MM.1S (cell line): Measurements from ENCODE around the gene AMOTL2.

ENCODE experiments used
- EZH2 ChIP-seq: fragments of 300-600 bp; sonication (generic); optimal IDR thresholded peaks from 2 replicates; pipeline ENCODE3; 2017; ENCODE audit warnings: low read depth, mild to moderate bottlenecking, antibody characterized with exemption, low read length, mixed read lengths
- TF ChIP-seq, protein P1 (sequence below): fragments of 300-600 bp; sonication (generic); IDR thresholded peaks from 2 replicates; pipeline ENCODE4 v1.5.1; 2016; ENCODE audit warnings: antibody characterized with exemption, low read length, mixed read lengths

DNA sequence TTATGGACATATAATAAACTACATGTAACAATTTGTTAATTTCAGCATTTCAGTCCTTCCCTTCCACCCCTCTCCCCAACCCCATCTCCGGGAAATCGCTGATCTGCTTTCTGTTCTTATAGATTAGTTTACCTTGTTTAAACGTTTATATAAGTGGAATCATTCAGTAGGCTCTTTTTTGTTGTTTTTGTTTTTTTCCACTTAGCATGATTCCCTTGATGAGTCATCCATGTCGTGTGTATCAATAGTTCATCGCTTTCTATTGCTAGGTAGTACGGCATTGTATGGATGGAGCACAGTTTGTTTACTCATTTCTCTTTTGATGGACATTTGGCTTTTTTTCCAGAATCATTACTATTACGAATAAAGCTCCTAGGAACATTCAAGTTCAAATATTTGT is 23.5 kb upstream of the AMOTL2 start:
- TF ChIP-seq, protein P1, sequence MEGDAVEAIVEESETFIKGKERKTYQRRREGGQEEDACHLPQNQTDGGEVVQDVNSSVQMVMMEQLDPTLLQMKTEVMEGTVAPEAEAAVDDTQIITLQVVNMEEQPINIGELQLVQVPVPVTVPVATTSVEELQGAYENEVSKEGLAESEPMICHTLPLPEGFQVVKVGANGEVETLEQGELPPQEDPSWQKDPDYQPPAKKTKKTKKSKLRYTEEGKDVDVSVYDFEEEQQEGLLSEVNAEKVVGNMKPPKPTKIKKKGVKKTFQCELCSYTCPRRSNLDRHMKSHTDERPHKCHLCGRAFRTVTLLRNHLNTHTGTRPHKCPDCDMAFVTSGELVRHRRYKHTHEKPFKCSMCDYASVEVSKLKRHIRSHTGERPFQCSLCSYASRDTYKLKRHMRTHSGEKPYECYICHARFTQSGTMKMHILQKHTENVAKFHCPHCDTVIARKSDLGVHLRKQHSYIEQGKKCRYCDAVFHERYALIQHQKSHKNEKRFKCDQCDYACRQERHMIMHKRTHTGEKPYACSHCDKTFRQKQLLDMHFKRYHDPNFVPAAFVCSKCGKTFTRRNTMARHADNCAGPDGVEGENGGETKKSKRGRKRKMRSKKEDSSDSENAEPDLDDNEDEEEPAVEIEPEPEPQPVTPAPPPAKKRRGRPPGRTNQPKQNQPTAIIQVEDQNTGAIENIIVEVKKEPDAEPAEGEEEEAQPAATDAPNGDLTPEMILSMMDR = no peak
- no peak for TF ChIP-seq EZH2
